NCI-H1105 (cell line): ENCODE results near the gene SMYD3.
"Not testable (repeated sequence)": the region's sequence is repeated elsewhere in the genome, so short reads cannot be mapped to it uniquely, and the experiment has no call there.

ENCODE experiments used
- DNase-seq: peaks from one replicate; lab custom pipeline; 2025; lab: John Stamatoyannopoulos, UW

SMYD3 gene

DNA sequence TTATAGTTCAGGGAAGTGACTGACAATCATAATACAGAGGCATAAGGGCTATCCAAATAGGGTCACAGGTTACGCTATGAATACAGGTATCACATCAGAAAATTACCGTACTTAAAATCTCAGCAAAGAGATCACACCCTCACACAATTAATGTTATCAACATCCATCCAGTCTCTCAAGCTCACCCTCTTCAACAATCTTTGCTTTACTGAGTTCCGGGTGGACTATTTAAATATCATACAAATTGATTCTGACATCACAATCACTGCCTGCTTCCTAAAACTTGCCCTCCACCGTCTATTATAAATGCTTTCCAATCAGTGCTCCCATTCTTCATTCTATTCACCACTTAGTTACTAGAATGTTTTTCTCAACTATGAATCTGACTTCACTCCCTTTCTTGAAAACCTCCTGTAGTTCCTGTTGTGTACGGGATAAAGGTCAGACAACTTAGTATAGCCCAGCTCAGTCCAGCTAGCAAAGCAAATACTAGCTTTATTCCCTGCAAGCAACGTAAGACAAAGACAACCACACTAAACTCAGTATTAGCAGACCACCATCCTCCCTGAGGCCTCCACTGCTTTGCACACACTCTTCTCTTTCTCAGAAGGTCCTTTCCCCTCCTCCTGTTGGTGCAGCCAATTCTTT lies 398.7 kb downstream of the SMYD3 start:
- DNase-seq, result no peak

GRCh38 chr1:246107516-246108277 lies 399.4 kb downstream of the SMYD3 start:
- DNase-seq, result no peak

DNA sequence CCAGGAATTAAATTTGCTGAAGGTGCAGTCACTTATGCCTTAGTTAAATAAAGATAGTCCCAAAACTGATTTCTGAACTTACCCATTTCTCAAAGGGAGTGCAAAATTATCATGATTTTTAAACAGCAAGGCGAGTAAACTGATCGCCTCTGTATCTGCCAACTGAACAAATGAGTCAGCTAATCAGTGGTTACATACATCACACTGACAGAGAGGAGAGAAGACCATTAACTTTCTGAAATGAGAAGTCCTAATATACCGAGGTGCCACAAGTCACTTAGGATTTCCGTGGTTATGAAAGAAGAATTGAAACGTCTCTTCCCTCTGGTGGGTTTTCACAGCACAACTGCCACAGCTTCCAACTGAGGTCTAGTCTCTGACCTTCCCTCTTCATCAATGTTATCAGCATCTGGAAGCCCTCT lies 400.7 kb downstream of the SMYD3 start:
- DNase-seq, result no peak

DNA sequence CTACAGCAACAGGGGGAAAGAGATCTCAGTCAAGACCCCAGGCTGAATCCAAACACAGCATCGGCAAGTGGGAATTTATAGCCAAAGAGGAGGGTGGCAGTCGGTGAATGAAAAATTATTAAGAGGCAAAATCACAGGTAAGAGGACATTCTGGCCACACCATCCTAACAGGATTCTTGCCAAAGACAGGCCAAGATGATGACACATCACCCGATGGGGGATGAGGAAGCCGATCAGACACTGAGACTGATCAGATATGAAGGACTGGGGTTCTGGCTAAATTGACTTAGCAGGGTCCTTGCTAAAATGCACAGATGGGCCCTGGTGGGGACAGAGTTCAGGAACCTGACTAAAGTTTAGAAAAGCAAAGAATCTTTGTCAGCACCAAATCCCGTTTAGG lies 402.2 kb downstream of the SMYD3 start:
- DNase-seq, result no peak

- no peak for DNase-seq
These were observed 407.5 kb downstream of the SMYD3 start for GRCh38 chr1:246099570-246099969.

DNA sequence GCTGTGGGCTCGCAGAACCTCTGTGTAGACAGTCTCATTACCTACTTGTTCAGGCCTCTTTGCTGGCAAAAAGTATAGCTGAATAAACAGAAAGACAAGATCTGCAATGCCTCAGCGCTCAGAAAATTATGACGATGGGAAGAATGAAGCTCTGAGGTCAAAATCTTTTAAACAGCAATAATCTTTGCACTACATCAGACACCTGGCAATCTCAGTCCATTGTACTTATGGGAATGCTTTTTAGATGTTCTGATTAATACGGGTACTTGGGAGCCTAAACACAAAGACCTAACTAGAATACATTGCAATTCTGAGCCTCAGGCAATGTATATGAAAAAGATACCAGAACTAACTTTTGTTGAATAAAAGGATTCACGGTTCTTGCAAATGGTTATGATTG lies 410.7 kb downstream of the SMYD3 start:
- DNase-seq, result no peak

- no peak for DNase-seq
These were observed 411.6 kb downstream of the SMYD3 start for GRCh38 chr1:246095443-246095842.

GRCh38 chr1:246093230-246093629 lies 413.8 kb downstream of the SMYD3 start:
- no peak for DNase-seq

DNA sequence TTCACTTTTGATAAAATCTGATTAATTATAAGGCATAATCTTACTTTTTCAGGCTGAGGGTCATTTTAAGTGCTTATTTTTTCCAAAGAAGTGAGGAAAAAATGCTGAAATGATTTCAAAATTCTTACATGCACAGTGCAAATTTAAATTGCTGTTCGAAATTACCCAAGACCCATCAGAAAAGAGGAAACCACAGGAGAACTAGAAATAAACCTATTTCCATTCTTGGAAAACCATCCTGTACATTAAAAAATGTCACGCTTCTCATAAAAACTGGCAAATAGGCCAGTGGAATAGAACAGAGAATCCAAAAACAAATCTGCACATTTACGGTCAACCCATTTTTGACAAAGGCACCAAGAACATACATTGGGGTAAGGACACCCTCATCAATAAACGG lies 414.9 kb downstream of the SMYD3 start:
- no peak for DNase-seq

GRCh38 chr1:246091477-246091876 lies 415.6 kb downstream of the SMYD3 start:
- no peak for DNase-seq

DNA sequence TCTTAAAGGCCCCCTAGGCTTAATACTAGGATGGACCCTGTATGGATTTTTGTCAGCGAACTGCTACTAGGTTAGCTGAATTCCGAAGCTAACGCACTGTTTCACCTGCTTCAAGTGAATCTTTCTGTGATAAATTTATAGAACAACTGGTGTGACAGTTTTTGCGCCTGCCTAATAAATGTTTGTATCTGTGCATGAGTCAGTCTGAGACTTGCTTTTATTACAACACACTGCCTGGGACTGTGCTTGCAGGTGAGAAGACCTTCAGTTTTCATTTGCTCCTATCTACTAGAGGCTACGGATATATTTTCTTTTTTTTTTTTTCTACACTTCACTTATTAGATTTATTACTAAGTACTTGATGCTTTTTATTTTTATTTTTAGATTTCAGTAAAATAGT lies 420.9 kb downstream of the SMYD3 start:
- no peak for DNase-seq

DNA sequence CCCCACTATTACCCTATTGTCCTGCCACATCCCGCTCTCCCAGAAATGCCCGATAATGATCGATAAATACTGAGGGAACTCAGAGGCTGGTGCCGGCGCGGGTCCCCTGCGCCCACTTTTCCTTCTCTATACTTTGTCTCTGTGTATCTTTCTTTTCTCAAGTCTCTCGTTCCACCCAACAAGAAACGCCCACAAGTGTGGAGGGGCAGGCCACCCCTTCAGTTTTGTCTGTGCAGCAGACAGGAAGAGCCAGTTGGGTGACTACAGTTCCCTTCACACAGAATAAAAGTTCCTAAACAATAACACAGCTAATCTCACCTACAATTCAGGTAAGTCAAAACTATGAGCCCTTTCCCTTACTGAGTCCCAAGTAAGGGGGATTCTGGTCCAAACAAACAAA lies 423.7 kb downstream of the SMYD3 start:
- no peak for DNase-seq

DNA sequence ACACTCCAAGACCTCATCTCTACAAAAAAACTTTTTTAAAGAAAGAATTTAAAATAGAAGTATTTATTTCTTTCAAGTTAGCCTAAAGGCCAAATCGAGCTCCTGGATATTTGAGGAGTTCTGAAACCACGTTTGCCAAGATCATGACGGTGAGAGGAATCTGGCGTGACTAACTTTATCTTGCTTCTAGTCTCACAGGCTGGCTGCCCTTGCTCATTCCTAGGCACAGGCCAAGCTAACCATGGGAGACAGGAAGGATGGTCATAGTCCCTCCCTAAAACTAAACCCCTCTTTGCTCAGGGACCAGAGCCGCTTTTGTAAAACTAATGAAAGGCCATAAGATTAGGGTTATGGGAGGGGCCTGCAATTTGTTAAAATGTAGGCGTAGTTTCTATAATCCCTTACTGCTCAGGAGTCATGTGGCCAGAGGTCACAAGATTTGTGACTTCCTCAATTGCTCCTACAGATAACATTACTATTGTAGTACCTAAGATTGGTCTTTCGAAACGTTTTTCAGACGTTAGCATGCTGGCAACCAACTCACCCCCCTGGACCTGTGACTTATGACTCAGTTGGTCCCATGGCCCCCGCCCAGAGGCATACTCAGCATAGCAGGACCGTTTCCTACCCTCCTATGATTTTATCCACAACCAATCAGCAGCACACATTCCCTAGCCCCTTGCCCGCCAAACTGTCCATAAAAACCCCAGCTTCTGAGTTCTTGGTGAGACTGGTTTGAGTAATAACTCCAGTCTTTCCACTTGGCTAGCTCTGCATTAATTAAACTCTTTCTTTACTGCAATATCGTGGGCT lies 425.0 kb downstream of the SMYD3 start:
- no peak for DNase-seq

- no peak for DNase-seq
These were observed 425.9 kb downstream of the SMYD3 start for GRCh38 chr1:246081138-246081702.

DNA sequence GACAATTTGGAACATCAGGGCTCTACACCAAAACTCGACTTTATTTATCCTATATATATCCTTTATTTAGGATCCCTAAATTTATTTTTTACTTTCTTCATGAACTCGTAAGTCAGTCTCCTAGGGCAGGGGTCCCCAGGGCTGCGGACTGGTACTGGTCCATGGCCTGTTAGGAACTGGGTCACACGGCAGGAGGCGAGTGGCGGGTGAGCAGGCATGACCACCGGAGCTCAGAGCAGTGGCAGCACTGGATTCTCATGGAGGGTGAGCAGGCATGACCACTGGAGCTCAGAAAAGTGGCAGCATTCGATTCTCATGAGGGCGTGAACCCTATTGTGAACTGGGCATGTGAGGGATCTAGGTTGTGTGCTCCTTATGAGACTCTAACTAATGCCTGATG lies 427.0 kb downstream of the SMYD3 start:
- DNase-seq, result no peak

DNA sequence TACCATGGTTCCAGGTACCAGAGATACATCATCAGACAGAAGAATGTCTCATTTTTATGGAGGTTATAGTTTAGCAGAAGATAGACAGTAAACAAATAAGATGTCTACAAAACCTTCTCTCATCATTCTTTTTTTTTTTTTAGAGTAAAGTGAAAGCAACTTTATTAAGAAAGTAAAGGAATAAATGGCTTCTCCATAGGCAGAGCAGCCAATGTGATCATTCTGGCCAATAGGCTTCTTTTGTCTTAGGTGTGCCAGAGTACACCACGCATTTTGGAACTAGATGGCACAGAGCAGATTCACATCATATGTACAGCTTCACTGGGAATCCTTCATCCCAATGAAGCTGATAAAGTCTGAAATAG lies 428.2 kb downstream of the SMYD3 start:
- DNase-seq, result no peak

DNA sequence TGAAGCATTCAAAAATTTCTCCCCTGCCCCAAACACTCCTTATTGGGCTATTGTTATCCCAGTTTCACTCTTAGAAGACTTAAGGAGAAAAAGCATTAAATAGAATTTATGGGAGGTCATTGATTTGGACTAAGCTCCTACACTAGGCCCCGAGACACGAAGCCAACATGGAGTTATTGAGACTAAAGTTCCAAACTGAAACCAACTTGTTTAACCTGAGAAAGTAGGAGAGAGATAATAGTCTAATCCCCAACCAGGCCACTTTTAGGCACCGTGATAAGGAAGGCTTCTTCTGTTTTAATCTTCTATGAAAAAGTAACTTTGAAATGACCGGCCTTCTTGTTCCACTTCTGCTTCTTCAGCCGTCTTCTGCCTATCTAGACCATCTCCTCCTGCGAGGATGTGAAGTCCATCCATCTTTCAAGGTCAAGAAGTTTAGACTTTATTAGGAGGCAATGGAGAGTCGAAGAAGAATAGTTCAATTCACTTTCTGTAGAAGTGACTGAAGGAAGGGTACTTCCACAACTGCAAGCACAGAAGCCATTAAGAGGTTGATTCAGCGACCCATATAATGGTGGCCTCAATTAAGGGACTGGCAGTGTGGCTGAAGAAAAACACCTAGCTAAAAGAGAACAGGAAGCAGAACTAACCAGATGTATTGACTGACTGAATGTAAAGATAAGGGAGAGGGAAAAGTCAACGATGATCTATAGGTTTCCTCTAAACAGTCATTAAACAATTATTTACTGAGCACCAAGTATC lies 428.8 kb downstream of the SMYD3 start:
- DNase-seq, result no peak

DNA sequence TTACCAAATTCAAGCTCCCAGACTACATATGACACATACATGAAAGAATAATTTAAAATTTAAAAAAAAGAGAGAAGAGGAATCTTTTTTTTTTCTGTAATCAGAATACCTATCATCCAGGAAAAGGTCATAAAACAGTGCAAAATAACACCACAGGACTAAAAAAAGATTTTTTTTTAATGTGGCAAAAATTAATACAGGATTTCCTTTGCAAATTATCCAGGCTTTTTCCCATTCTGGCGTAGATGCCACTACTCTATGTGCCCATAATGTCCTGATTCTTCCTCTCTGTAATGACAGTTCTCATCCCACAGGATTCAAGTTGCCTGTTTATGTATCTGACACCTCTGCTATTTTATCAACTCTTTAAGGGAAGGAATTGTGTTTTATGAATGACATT lies 429.6 kb downstream of the SMYD3 start:
- DNase-seq, result no peak

DNA sequence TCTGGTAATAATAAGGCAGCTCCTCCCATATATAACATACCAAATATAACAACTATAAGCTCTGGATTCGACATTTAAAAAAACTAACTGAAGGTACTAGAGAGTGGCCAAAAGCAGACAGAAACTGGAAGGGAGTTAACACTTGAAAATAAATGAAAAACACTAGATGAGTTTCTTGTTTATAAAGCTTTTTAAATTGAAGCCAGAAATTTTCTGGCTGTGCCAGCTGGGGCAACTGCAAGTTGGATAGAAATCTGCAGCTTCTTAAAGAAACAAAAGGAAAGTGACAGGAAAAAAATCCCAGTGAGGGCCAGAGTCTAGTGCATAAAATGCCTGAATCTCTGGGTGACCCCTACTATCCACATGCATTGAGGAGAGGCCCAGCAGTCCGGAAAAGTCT lies 432.7 kb downstream of the SMYD3 start:
- no peak for DNase-seq

GRCh38 chr1:246072456-246072955 lies 434.6 kb downstream of the SMYD3 start:
- DNase-seq, result no peak

- DNase-seq, result not testable (repeated sequence)
These were observed 435.1 kb downstream of the SMYD3 start for GRCh38 chr1:246071981-246072380.

- not testable (repeated sequence) for DNase-seq
These were observed 435.5 kb downstream of the SMYD3 start for GRCh38 chr1:246071561-246071960.
